HG03175 (cell line): ENCODE results near the gene RGS3.

Experiments used
- ATAC-seq: cut with Tn5 transposase; IDR thresholded peaks from one replicate; pipeline ENCODE4 v1.9.1; 2021; ENCODE audit warnings: mild to moderate bottlenecking, moderate library complexity; ENCODE audit not compliant: unreplicated experiment

The RGS3 gene

DNA sequence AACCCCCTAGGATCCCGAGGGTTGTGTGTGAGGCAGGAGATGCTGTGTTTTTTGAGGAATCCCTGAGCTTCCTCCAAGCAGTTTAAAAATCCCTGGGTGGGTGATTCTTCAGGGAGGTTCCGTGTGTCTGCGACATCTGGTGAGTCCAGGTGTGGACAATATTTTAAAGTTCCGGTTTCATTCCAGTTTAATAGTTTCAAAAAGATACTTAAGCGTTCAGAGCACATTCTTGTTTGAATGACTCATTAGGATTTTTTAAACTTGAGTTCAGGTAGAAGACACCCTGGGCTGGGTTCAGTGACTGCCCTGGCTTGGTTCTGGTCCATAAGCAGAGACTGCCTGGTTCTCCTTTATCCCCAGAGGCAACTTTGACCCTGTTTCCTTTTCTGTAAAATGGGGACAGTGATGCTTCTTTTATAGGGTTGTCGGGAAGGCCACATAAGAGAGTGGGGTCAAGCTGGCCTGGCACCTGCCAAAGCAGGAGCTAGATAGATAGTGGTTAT lies 119.2 kb downstream of the RGS3 start:
- no peak for ATAC-seq

DNA sequence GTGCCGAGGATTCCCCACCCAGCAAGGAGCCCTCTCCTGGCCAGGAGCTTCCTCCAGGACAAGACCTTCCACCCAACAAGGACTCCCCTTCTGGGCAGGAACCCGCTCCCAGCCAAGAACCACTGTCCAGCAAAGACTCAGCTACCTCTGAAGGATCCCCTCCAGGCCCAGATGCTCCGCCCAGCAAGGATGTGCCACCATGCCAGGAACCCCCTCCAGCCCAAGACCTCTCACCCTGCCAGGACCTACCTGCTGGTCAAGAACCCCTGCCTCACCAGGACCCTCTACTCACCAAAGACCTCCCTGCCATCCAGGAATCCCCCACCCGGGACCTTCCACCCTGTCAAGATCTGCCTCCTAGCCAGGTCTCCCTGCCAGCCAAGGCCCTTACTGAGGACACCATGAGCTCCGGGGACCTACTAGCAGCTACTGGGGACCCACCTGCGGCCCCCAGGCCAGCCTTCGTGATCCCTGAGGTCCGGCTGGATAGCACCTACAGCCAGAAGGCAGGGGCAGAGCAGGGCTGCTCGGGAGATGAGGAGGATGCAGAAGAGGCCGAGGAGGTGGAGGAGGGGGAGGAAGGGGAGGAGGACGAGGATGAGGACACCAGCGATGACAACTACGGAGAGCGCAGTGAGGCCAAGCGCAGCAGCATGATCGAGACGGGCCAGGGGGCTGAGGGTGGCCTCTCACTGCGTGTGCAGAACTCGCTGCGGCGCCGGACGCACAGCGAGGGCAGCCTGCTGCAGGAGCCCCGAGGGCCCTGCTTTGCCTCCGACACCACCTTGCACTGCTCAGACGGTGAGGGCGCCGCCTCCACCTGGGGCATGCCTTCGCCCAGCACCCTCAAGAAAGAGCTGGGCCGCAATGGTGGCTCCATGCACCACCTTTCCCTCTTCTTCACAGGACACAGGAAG lies 120.2 kb downstream of the RGS3 start:
- no peak for ATAC-seq

DNA sequence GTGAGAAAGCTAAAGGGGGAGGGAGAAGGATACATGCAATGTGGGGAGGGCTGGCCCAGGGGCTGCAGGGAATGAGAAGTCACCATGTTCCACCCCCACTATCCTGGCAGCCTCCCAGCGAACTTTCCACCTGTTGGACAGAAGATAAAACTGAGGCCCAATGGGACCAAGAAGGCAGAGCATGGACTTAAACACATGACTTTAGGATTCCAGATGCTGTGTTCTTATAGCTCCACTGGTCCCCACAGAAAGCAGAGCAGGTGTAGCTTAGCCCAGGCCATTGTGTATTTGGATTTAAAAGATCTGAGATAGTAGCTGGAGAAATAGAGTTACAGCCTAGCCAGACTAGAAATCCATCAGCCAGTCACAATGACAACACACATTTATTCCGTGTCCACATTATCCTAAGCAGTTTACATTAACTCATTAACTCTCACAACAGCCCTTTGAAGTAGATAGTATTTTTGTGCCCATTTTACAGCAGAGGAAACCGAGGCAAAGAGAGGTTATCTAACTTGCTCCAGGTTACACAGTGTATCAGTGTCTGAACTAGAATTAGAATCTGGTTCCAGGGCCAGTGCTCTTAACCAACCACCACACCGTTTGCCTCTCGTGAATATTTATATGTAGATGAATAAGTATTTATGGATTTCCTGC lies 121.0 kb downstream of the RGS3 start:
- ATAC-seq: no peak

DNA sequence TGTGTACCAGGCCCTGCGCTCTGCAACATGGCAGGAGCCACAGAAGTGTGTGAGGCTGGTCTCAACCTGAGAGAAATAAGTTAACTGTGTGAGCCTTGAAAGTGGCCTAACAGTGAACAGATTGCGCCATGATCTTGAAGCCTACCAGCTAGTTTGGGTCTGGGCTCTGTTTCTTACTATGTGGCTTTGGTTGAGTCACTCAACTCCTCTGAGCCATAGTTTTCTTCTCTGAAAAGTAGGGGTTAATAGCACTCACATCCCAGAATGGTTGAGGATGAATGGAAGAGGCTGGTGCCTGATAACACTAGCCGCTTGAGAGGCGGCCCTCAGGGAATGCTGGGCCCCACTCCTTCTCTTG lies 121.5 kb downstream of the RGS3 start:
- no peak for ATAC-seq

DNA sequence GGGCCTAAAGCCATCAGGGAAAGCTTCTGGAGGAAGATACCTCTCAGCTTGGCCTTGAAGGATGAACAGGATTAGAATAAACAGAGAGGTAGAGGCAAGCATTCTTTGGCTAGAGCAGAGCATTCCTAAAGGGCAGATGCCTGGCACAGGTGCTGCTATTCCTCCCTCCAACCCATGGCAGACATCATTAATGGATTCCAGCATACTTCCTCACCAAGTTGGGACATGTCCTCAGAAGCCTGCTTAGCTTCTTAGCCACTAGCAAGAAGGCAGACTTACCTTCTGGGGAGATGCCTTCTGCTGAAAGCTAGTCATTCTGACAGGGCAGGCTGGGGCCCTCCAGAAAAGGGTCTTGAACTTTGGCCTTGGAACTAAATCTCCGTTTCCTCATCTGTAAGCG lies 122.0 kb downstream of the RGS3 start:
- no peak for ATAC-seq

DNA sequence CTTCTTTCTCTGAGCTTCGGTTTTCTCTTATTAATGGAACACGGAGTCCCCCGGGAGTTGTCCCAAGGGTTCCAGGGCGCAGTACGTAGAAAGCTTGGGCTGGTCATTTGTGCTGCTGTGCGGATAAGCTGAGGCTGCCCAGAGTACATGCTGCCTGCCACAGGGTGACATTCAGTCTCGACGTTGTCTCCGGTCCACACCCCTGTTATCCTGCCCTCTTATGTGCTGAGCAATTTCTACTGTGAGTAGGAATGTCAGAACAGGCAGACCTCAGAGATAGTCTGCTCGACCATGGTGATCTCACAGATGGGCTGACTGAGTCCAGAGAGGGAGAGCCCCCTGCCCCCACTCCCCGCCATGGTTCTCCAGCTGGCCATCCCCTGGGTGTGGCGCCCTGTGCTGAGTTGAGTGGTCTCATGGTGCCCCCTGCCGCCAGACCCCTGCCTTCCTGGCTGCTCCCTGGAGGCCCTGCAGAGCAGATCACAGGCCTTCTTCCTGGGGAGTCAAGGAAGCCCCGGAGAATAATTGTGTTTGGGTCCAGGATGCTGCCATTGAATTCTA lies 124.0 kb downstream of the RGS3 start:
- no peak for ATAC-seq

DNA sequence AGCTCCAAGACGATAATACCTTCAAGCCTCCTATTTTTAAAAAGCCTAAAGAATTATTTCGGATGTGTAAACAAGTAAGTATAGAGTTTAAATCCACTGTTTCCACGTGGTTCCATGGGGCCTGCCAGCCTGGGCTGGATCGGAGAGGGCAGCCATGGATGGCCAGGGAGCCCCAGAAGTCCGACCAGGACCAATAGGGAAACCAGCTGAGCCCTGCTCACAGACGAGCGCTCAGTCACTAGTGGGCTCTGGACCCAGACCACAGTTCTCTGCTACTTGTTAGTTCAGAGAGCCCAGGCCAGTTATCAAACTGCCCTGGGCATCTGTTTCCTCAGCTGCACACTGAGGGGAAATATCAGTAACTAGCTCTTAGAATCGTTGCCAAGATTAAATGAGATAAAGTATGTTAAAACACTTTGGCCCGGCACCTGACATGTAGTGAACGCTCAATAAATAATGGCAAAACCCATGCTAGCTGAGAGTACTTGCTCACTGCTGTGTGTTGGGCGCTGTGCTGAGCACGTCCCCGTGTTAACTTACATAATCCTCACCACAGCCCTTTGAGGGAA lies 124.8 kb downstream of the RGS3 start:
- no peak for ATAC-seq

DNA sequence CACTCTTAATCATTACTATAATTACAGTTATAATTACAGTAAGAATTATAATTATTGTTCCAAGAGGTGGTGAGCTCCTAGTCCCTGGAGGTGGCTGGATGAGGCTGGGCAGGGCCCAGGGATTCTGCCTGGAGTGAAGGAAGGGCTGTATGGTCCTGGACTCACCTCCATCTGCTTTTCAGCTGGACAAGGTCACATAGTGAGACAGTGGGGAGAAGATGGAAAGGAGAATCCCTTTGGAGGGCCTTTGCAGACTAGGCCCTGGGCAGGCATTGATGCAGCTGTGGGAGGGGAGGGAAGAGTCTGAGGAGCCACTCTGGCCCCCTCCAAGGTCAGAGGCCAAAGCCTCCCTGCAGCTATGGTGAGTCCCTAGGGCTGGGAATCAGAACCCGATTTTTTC lies 125.4 kb downstream of the RGS3 start:
- no peak for ATAC-seq

DNA sequence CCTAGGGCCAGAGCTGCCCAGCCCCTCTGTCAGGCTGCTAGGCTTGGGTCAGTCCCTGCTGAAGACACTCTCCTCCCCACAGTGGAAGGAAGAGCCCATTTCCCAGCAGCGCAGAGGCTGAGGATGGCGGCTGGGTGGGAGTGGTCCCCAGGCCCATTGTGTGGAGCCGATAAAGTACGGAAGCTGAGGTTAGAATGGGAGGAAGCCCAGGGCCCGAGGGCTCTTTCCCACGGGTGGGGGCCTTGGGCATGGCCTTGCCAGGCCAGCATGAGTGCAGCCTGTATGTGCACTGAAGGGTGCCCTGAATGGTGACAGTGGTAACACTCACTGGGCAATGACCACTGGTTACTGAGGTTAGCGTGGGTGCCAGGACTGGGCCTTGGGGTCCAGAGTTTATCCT lies 125.9 kb downstream of the RGS3 start:
- ATAC-seq: no peak

DNA sequence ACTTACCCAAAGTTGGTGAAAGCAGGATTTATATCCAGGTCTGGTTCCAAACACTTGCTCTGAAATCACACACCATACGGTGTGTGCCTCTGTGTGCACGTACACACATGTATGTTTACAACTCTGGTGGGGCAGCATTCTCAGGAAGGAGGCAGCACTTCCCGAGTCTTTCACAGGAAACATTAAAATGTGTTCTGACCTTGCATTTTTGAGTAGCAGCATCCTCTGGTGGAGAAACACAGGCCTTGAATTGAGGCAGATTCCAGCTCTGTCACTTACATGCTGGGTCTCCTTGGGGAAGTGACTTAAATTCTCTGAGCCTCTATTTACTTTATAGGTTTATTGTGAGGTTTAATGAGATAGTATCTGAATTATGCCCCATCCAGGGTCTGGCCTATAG lies 126.4 kb downstream of the RGS3 start:
- ATAC-seq: no peak

DNA sequence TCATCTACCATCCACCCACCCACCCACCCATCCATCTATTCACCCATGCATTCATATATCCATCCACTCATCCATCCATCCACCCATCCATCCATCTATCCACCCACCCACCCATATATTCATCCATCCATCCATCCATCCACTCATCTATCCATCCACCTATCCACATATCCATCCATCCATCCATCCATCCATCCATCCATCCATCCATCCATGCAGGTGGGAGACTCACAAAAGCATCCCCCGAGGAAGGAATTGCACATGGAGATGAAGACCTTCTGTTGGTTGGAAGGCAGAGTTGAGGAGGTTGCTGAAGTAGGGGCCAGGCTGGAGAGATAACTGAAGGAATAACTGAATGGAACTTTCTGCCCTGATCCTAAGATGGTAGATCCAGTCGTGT lies 126.9 kb downstream of the RGS3 start:
- no peak for ATAC-seq

DNA sequence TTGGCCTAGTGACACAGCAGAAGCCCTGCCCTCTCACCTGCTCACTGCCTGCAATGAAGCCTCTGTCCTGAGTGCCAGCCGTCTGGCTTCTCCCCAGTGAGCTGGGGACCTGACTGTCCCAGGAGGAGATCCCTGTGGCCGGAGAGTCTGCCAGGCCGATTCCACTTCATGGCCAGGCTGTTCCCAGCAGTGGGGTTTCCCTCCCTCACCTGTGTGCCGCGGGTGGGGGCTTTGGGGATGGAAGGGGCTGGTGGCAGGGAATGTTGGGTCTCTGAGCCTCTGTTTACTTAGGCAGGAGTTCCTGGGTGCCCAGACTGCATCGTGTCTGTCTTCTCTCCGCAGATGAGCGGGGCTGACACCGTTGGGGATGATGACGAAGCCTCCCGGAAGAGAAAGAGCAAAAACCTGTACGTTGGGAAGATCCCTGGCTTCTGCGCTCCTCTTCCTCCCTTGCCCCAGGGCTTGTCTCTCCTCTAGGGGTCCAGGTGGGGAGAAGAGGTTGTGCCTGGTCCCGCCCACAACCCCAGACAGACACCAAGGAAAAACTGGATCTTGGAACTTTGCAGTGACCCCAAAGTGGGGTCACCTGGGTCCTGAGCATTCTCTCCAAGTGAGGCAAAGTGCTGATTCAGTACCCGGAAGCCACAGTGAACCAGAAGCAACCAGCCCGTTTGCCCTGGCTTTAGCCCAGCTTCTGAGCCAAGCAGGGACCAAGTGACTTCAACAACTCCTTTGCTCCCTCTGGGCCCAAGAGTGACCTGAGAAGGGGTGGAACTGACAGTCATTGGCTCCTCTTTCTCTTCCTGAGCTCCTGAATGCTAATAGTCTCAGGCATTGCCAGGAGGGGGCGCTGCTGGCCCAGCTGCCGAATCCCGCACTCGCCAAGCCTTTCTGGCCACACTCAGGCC lies 127.7 kb downstream of the RGS3 start:
- peak; percentile 50 for ATAC-seq

DNA sequence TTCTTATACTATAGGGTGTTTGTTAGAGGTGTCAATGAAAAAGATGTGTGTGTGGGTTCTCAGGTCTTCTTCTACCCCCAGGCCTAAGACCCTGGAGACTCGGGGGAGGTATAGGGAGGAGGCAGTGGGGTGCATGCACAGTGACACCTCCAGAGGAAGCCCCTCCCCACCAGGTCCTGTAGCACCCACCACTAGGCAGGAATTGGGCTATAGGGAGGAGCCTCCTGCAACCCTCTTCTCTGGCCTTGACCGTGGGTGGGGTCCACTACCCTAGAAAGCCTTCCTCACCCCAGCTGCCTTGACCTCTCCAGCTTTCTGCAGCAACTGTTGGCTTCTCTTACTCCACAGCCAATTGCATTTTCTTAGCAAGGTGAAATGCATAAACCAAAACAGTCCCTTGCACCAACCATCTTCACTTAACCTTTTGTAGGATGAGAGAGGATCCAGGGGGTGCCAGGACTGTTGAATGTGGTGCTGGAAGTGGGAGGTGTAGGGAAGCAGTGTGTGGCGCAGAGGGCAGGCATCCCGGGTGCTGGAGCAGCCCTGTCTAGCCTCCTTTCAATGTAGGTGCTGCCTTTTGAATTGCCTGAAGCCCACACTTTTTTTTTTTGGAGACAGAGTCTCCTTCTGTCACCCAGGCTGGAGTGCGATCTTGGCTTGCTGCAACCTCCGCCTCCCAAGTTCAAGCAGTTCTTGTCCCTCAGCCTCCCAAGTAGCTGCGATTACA lies 128.5 kb downstream of the RGS3 start:
- ATAC-seq: peak; percentile 2

DNA sequence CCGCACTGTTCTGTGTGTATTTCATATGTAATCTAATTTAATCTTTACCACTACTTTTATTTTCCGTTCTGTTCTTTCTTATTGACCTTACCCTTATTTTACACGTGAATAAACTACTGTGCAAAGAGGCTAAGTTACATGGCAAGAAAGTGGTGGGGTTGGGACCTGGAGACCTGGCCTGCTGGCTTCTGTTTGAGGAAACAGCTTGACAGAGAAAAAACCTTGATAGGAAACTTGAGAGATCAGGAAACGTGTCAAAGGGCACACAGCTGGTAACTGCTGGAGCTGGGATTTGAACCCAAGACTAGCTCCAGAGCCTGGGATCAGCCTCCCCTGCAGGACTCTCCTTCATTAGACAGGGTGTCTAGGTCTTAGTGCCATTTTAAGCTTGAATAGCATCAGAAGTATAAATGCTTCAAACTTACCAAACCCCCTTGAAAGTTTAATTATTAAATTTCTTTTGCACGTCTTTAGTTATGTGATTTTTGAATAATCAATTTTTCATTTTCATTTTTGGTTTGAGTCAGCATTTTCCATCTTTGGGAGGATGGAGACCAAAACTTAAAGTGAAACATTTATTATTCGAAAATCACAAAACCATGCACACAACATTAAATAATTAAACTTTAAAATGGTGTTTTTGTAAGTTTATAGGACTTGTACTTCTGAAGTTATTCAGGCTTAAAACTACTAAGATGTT lies 129.5 kb downstream of the RGS3 start:
- ATAC-seq: no peak

DNA sequence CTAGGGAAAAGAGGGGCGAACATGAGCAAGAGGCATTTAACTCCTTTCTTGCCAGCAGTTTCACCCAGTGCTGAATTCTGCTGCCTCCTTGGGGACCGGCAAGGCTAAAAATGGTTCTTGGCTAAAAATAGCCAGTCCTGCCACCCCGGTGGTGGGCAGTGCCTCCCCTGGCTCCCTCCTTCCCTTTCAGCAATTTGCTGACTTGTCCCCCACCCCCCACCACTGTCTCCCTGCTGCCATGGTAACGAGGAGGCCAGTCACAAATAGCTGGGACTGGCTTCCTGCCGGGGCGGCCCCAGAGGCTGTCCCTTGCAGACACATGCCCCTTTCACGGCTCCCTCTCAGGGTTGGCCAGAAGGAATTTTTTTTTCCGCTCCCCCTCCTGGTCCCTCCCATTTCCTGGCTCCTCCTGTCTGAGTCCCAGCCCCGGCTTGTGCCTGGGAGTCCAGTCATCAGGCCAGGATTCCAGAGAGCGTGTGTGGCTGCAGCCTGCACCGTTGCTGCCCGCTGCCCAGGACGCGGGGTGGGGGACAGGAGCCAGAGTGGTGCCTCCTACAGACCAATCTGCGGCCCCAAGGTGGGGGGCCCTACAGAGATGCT lies 130.3 kb downstream of the RGS3 start:
- peak; percentile 80 for ATAC-seq

DNA sequence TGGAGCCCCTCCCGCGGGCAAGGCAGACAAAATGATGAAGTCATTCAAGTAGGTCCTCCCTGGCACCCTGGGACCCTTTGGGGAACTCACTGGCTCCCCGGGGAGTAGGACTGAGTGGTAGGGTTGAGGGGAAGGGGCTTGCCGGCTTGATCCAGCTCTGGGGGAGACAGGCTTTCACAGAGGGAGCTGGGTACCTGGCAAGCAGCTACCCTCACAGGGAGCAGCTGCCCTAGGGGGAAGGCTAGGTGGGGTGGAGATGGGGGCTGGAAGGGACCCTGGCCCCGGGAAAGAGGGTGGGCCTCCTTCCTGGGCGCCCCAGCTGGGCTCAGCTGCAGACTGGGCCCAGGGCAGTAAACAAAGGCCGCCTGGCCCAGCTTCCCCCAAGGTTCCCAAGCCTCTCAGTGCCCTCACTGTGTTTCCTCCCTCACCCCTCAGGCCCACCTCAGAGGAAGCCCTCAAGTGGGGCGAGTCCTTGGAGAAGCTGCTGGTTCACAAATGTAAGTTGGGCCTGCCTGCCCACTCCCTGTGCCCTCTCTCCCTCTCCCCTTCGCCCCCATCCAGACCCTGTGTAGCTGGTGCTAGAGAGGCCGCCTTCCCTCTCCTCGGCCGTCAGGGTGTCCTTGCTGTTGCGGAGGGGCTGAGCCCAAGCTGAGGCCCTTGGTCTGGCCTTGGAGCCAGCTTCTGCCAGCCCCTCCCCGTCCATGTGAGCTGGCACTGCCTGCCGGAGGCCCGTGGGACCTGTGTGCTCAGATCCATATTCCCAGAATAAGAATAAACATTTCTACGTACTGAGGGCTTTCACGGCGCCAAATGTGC lies 131.2 kb downstream of the RGS3 start:
- ATAC-seq: no peak

DNA sequence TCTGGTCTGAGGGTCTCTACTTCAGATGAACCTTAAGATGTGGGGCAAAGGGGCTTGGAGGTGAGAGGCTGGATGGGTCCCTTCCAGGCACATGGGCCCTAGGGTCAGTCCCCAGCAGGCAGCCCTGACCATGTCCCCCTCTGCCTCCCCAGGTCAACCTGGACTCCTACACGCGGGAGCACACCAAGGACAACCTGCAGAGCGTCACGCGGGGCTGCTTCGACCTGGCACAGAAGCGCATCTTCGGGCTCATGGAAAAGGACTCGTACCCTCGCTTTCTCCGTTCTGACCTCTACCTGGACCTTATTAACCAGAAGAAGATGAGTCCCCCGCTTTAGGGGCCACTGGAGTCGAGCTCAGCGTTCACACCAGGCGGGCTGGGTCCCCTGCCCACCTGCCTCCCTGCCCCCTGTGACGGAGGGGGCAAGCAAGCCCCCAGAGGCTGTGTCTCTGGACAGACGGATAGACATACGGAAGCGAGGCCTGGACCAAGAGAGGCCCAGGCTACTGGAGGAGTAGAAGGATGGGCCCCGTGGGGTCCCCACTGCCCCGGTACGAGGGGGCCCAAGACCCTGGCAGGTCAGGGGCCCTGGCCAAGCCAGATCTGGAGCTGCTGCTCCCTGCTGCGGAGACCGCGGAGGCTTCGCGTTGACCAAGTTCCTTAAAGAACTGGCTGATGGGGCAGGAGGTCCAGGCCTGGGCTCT lies 133.2 kb downstream of the RGS3 start:
- ATAC-seq: no peak
